ENCODE results near the gene GABRB1. TPM values are rescaled to one million over a fixed set of nuclear protein-coding genes. Genes with fewer than 3 reads are reported as not detected.
"Not testable (repeated sequence)": the region's sequence is repeated elsewhere in the genome, so short reads cannot be mapped to it uniquely, and the experiment has no call there.

The GABRB1 gene
- total RNA-seq, 2 experiments from 2014 or later: not detected

DNA sequence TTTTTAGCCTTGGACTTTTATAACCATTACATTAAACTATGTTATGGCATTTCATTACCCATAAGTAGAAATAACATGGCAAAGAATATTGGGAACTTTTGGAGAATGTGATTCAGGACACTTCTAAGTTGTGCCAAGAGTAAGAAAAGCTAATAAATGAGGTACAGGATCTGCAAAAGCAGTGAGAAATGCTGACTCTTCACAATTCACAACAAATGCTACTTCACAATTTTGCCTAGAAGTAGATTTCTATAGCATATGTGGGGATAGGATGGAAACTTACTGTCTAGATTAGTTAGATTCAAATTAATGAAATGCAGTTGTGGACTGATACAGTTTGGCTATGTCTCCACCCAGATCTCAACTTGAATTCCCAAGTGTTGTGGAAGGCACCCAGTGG, 258.4 kb downstream of the GABRB1 start:
- intact Hi-C loops (cut with micrococcal nuclease; ENCODE audit: unreplicated experiment): no loop called here
- no peaks in the 10 kb centered on the region for H3K9me2 ChIP-seq (ENCODE audit: insufficient read depth, low read length)
- H3K4me3 ChIP-seq (ENCODE audit: low read depth, low read length, poor library complexity, severe bottlenecking): no peak overlapping the region
- BruUV-seq (replicated peaks): no TSS peak
- CTCF ChIA-PET (ENCODE audit: unreplicated experiment): no interaction called here
- POLR2A ChIA-PET: no interaction called here
- no peaks in the 10 kb centered on the region for H3K4me1 ChIP-seq (ENCODE audit: insufficient read depth, low read length, poor library complexity, severe bottlenecking)
- H2AFZ ChIP-seq (ENCODE audit: low read length): no peak overlapping the region
- no peaks in the 10 kb centered on the region for H3K79me2 ChIP-seq (ENCODE audit: insufficient read depth, low read depth, low read length)
- H3K4me2 ChIP-seq (ENCODE audit: low read length): no peak overlapping the region
- H3K9me3 ChIP-seq (ENCODE audit: low read length): no peaks in the 10 kb centered on the region
- H4K20me1 ChIP-seq (ENCODE audit: insufficient read depth, low read length): no peaks in the 10 kb centered on the region
- TF ChIP-seq, protein P1, sequence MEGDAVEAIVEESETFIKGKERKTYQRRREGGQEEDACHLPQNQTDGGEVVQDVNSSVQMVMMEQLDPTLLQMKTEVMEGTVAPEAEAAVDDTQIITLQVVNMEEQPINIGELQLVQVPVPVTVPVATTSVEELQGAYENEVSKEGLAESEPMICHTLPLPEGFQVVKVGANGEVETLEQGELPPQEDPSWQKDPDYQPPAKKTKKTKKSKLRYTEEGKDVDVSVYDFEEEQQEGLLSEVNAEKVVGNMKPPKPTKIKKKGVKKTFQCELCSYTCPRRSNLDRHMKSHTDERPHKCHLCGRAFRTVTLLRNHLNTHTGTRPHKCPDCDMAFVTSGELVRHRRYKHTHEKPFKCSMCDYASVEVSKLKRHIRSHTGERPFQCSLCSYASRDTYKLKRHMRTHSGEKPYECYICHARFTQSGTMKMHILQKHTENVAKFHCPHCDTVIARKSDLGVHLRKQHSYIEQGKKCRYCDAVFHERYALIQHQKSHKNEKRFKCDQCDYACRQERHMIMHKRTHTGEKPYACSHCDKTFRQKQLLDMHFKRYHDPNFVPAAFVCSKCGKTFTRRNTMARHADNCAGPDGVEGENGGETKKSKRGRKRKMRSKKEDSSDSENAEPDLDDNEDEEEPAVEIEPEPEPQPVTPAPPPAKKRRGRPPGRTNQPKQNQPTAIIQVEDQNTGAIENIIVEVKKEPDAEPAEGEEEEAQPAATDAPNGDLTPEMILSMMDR (conservative IDR thresholded peaks at IDR 0.05; ENCODE audit: low read length): no peak
- TF ChIP-seq EZH2phosphoT487 (IDR thresholded peaks at IDR 0.05; ENCODE audit: borderline replicate concordance, low read depth, low read length): no peak
- DNase-seq (ENCODE audit: low spot score): no peak
- H3K36me3 ChIP-seq (ENCODE audit: insufficient read depth, low read length): no peaks in the 10 kb centered on the region
- H3K27ac ChIP-seq (ENCODE audit: low read depth, low read length, poor library complexity, severe bottlenecking): no peak overlapping the region

DNA sequence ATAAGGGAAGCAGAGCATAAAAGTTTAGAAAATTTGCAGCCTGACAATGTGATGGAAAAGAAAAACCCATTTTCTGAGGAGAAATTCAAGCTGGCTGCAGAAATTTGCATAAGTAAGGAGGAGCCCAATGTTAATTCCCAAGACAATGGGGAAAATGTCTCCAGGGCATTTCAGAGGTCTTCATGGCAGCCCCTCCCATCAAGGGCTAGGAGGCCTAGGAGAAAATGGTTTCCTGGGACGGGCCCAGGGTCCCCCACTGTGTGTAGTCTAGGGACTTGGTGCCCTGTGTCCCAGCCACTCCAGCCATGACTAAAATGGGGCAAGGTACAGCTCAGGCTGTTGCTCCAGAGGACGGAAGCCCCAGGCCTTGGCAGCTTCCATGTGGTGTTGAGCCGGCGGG, 259.5 kb downstream of the GABRB1 start:
- H3K36me3 ChIP-seq (ENCODE audit: insufficient read depth, low read length); H3K4me2 ChIP-seq (ENCODE audit: low read length); H3K9me2 ChIP-seq (ENCODE audit: insufficient read depth, low read length); POLR2A ChIA-PET; CTCF ChIA-PET (ENCODE audit: unreplicated experiment); DNase-seq (ENCODE audit: low spot score); BruUV-seq (replicated peaks); H3K9me3 ChIP-seq (ENCODE audit: low read length); H3K4me1 ChIP-seq (ENCODE audit: insufficient read depth, low read length, poor library complexity, severe bottlenecking); H3K79me2 ChIP-seq (ENCODE audit: insufficient read depth, low read depth, low read length); H4K20me1 ChIP-seq (ENCODE audit: insufficient read depth, low read length); H3K4me3 ChIP-seq (ENCODE audit: low read depth, low read length, poor library complexity, severe bottlenecking); H3K27ac ChIP-seq (ENCODE audit: low read depth, low read length, poor library complexity, severe bottlenecking); H2AFZ ChIP-seq (ENCODE audit: low read length); intact Hi-C loops (cut with micrococcal nuclease; ENCODE audit: unreplicated experiment): not testable (repeated sequence)

DNA sequence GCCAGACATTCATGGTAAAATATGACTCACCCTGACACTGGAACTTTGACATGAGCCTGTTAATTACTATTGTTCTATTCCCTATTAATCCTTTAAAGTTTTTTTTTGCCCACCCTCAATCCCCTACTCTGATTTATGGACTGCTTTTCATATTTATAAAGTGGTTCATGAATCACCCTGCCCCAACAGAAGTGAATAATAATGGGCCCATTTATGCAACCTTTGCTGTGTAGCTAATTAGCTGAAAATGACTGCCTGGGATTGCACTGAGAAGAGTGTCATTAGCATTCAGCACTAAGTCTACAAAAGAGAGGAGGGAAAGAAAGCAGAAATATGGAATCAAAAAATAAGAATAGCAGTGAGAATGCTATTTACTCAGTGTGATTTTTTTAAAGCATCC, 277.8 kb downstream of the GABRB1 start:
- no peak overlapping the region for H3K27ac ChIP-seq (ENCODE audit: low read depth, low read length, poor library complexity, severe bottlenecking)
- ChIA-PET CTCF (ENCODE audit: unreplicated experiment) (no interaction called here), POLR2A (no interaction called here)
- no peaks in the 10 kb centered on the region for H3K79me2 ChIP-seq (ENCODE audit: insufficient read depth, low read depth, low read length)
- intact Hi-C loops (cut with micrococcal nuclease; ENCODE audit: unreplicated experiment): no loop called here
- DNase-seq (ENCODE audit: low spot score): no peak
- no peak overlapping the region for H2AFZ ChIP-seq (ENCODE audit: low read length)
- H3K36me3 ChIP-seq (ENCODE audit: insufficient read depth, low read length): no peaks in the 10 kb centered on the region
- TF ChIP-seq EZH2phosphoT487 (IDR thresholded peaks at IDR 0.05; ENCODE audit: borderline replicate concordance, low read depth, low read length): no peak
- TF ChIP-seq, protein P1 (conservative IDR thresholded peaks at IDR 0.05; ENCODE audit: low read length): no peak
- no TSS peak for BruUV-seq (replicated peaks)
- H4K20me1 ChIP-seq (ENCODE audit: insufficient read depth, low read length): no peaks in the 10 kb centered on the region
- no peaks in the 10 kb centered on the region for H3K4me1 ChIP-seq (ENCODE audit: insufficient read depth, low read length, poor library complexity, severe bottlenecking)
- no peak overlapping the region for H3K4me2 ChIP-seq (ENCODE audit: low read length)
- no peaks in the 10 kb centered on the region for H3K9me3 ChIP-seq (ENCODE audit: low read length)
- no peaks in the 10 kb centered on the region for H3K9me2 ChIP-seq (ENCODE audit: insufficient read depth, low read length)
- H3K4me3 ChIP-seq (ENCODE audit: low read depth, low read length, poor library complexity, severe bottlenecking): no peak overlapping the region
